ENCODE results near the gene SIK1. TPM values are rescaled to one million over a fixed set of nuclear protein-coding genes. Genes with fewer than 3 reads are reported as not detected.

SIK1 gene
- polyA plus RNA-seq, 1 donor from 2014 or later = 2.5 TPM

DNA sequence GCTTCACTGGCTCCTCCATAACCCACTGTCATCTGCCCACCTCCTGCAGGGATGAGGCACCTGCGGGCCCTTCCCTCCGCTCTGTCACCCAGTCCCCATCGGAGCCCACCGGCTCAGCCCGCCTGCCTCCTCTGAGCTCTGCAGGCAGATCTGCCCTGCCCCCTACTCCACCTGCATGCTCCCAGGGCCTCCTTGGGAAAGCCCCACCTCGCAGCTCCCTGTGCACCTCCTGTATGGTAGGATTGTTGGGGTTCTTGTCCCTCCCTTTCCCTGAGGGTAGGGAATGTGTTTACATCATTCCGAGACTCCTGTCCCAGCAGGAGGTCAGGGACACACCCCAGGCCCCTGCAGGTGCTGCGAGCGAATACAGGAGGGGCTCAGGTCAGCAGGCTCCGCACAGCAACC, 50.5 kb downstream of the SIK1 start:
- H3K4me1 Mint-ChIP-seq = peaks cover under 1 to 3% (median 2%) of the 10 kb centered on the region in 3 donors
- no peaks in the 10 kb centered on the region for H3K9me3 Mint-ChIP-seq
- peak overlapping the region in 2 of 3 donors; percentile 39 to 76 for H3K27ac Mint-ChIP-seq
- H3K4me3 Mint-ChIP-seq = peak overlapping the region in 1 of 4 donors; percentile 41
- H3K36me3 Mint-ChIP-seq = no peaks in the 10 kb centered on the region
- no peaks in the 10 kb centered on the region for H3K27me3 Mint-ChIP-seq

DNA sequence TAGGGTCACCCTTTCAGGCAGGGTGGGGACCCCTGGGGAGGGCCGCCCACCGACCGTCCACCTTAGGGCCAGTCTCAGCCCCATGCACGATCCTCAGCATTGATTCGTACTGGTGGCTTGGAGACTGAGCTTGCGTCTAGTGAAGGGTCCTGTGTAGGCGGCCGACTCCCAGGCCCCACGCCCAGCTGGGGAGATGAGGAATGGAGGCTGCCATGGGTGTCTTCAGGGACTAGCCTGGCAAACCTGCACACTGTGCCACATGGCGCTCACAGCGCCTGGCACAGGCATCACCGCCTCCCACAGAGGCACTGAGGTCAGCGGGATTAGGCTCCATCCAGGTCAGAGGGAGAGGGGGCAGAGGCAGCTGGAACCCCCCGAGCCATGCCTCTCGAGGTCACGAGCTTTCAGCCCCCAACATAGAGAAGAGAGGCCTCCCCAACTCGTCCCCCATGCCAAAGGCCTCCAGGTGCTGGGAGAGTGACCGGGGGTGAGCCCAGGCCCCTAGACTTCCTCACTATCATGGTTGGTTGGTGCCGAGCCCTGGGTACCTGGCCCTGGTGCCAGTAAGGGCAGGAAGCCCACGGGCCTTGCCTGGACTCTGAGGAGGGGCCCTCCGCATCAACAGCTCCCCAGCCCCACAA, 51.0 kb downstream of the SIK1 start:
- H3K36me3 Mint-ChIP-seq = no peaks in the 10 kb centered on the region
- H3K9me3 Mint-ChIP-seq = no peaks in the 10 kb centered on the region
- no peaks in the 10 kb centered on the region for H3K27me3 Mint-ChIP-seq
- peak overlapping the region in 2 of 3 donors; percentile 39 to 76 for H3K27ac Mint-ChIP-seq
- H3K4me3 Mint-ChIP-seq = no peak overlapping the region
- peaks cover 4 to 7% (median 6%) of the 10 kb centered on the region in 3 donors for H3K4me1 Mint-ChIP-seq

DNA sequence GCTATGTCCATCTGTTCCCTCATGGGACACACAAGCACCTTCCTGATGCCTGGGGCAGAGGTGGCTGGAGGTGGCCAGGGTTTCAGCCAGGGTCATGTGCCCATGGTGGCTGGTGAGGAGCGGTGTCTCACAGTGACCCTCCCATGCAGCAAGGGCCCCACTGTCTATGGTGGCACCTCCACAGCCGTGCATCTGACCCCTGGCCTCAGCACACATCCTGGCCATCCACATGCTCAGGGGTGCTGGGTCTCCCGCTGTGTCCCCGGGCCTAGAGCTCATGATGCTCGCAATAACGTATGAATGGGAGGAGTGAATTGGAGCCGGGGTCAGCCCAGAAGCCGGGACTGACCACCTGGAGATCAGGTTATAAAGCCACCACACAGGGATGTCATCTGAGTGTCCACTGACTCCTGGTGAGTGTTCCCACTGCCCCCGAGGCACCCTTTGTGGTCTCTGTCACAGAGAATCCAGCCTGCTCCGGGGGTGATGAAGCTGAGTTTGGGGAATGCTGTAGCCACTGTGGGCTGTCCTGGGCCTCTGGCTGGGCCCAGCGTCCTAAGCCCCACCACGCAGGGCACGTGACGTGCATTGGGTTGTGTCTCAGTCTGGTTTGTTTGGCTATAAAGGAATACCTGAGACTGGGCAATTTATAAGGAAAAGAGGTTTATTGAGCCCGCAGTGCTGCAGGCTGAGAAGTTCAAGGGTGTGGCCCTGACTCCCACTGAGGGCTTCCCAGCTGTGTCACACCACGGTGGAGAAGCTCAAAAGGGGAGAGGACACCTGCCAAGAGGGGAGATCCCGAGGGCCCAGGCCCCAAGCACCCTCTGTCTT, 51.7 kb downstream of the SIK1 start:
- Mint-ChIP-seq H3K4me1 (peaks cover 10 to 13% (median 13%) of the 10 kb centered on the region in 3 donors), H3K9me3 (no peaks in the 10 kb centered on the region), H3K36me3 (no peaks in the 10 kb centered on the region), H3K4me3 (no peak overlapping the region), H3K27me3 (no peaks in the 10 kb centered on the region), H3K27ac (no peak overlapping the region)

DNA sequence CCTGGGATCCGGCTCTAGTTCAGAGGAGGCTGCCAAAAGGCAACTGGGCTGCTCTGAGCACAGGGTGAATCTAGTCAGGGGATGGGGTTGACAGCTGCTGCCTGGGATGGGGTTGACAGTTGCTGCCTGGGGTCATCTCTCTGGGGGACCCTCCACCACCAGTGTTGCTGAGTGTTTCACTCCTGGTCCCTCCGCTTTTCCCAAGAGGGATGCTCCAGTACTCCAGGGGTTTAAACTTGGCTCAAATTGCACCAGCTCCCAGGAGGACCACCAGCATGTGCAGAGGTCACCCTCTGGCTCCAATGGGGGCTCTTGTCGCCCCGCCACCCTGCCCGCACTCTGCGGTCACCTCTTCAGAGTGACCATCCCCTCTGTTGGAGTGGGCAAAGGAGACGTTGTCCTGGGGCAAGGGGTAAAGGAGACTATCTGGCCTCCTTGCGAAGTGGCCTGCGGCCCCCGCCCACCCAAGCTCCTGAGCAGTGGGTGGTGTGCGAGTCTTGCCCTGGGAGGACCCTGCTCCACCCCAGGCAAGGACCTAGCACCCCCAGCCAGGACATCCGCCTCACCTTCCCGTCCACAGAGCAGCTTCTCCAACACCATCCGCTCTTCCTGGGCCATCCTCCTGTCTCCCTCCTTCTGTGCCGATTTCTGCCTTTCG, 52.6 kb downstream of the SIK1 start:
- H3K9me3 Mint-ChIP-seq = no peaks in the 10 kb centered on the region
- no peaks in the 10 kb centered on the region for H3K36me3 Mint-ChIP-seq
- no peak overlapping the region for H3K4me3 Mint-ChIP-seq
- H3K4me1 Mint-ChIP-seq = peaks cover 14 to 19% (median 17%) of the 10 kb centered on the region in 3 donors
- H3K27ac Mint-ChIP-seq = no peak overlapping the region
- no peaks in the 10 kb centered on the region for H3K27me3 Mint-ChIP-seq

DNA sequence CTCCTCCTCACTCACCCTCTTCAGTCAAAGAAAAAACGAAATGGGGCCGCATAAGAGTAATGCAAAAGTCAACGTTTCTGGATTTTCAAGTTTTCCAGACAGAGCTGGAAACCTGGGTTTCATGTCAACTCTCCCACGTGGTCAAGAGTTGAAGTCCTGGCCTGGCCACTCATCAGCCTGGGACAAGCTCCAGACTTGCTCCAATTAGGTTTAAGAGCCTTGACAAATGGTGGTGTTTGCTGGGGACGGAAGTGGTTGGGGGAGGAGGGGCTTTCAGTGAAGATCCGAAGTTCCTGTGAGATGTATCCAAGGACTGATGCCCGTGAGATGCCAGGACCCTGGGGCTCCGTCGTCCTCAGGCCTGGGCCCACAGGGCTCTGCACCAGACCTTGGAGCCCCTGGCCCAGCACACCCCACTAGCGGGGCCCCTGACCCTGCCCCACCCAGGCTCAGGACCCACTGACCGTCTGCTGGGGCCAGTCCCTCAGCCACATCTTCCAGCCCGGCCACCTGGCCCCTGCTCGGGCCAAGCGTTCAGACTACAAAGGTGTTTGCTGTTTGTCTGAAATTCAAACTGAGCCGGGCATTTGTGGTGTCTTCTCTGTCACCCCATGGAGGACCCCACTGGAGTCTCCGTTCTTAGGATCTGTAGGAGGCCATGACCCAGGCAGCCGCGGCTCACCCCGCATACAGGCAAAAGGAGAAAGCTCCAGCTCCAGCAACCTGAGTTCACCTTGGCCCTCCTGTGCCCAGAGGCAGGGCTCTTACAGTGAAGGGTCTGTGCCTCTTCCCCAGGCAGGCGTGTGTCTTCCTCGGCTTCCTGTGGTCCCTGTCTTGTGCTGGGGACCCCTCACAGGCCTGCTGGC, 53.3 kb downstream of the SIK1 start:
- H3K27ac Mint-ChIP-seq = peak overlapping the region in 1 of 3 donors; percentile 19
- no peaks in the 10 kb centered on the region for H3K27me3 Mint-ChIP-seq
- H3K9me3 Mint-ChIP-seq = no peaks in the 10 kb centered on the region
- H3K4me1 Mint-ChIP-seq = peaks cover 17 to 25% (median 19%) of the 10 kb centered on the region in 3 donors
- H3K36me3 Mint-ChIP-seq = no peaks in the 10 kb centered on the region
- peak overlapping the region in 1 of 4 donors; percentile 8 for H3K4me3 Mint-ChIP-seq

DNA sequence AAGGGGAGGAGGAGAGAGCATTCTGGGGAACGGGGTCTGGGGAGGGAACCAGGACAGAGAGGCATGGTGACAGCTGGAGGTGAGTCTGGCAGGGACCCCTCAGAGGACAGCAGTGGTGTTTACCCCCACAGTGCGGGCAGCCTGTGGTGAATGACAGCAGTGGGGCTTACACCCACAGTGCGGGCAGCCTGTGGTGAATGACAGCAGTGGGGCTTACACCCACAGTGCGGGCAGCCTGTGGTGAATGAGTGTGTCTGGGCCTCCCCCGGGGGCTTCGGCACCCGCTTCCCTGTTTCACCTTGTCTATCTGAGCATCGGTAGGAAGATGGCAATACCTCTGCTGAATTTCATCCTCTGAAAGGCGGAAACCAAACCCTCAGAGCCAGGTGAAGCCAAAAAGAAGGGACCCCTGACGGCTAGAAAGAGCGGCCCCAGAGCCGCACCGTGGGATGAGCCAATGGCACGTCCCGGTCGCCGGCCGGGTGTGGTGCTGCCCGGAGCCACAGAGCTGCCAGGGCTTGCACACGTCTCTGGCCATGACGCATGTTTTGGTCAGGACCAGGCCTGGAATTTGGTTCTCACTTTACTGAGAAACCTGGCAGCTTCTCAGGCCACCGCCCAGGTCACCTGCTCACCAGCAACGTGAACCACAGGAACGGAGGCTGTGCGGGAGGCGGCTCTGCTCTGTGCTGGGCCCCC, 54.1 kb downstream of the SIK1 start:
- Mint-ChIP-seq H3K36me3 (no peaks in the 10 kb centered on the region), H3K9me3 (no peaks in the 10 kb centered on the region), H3K27me3 (no peaks in the 10 kb centered on the region), H3K4me1 (peaks cover 17 to 28% (median 22%) of the 10 kb centered on the region in 3 donors), H3K4me3 (no peak overlapping the region), H3K27ac (peak overlapping the region; percentile 47 to 73 (median 53))

DNA sequence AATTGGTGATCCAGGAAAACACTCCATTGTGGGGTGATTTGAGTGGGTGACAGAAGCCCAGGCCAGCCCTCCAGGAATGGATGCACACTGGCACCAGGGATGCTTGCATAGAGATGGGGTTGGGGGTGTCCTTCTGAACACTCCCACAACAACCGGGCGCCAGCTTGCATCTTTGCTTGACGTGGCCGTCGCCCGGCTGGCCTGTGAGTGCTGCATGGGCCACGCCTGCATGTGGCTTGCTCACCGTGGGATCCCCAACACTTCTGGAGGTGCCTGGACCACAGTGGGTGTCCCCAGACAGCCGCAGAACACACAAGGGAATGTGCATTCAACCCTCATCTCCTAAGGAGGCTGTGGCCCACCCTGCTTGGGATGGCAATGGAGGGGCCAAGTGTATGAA, 55.1 kb downstream of the SIK1 start:
- Mint-ChIP-seq H3K4me3 (no peak overlapping the region), H3K36me3 (no peaks in the 10 kb centered on the region), H3K4me1 (peaks cover 17 to 31% (median 22%) of the 10 kb centered on the region in 3 donors), H3K9me3 (no peaks in the 10 kb centered on the region), H3K27me3 (no peaks in the 10 kb centered on the region), H3K27ac (peak overlapping the region in 2 of 3 donors; percentile 92 to 93)

DNA sequence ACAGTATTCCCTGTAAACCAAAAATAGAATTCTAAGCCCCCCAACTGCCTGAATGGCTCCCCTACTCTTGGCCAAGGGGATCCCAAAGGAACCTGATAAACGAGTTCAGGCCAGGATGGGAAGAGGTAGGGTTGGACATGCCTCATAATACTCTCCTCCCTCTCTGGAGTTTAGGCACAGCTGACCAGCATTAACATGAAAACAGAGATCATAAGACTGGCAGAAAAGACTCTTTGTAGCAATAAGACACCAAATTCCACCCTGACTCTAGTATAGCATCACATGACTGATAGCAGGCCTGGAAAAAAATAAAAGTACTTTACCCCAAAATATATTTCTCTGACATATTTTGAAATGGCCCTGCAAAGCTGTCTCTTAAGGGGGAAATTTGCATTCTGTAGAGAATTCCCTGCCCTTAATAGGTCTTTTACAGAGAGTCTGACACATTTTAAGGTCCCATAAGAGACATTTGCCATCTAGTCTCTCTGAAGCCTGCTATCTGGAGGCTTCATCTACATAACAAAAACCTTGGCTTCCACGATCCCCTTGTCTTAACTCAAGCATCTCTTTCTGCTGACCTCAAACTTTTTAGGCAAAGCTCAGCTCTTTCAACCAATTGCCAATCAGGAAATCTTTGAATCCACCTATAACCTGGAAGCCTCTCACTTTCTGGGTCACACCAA, 55.9 kb downstream of the SIK1 start:
- H3K27me3 Mint-ChIP-seq = peaks cover 1% of the 10 kb centered on the region
- H3K36me3 Mint-ChIP-seq = no peaks in the 10 kb centered on the region
- H3K27ac Mint-ChIP-seq = peak overlapping the region; percentile 88 to 93 (median 92)
- no peaks in the 10 kb centered on the region for H3K9me3 Mint-ChIP-seq
- H3K4me3 Mint-ChIP-seq = peak overlapping the region in 2 of 4 donors; percentile 46 to 83
- peaks cover 17 to 31% (median 22%) of the 10 kb centered on the region in 3 donors for H3K4me1 Mint-ChIP-seq

DNA sequence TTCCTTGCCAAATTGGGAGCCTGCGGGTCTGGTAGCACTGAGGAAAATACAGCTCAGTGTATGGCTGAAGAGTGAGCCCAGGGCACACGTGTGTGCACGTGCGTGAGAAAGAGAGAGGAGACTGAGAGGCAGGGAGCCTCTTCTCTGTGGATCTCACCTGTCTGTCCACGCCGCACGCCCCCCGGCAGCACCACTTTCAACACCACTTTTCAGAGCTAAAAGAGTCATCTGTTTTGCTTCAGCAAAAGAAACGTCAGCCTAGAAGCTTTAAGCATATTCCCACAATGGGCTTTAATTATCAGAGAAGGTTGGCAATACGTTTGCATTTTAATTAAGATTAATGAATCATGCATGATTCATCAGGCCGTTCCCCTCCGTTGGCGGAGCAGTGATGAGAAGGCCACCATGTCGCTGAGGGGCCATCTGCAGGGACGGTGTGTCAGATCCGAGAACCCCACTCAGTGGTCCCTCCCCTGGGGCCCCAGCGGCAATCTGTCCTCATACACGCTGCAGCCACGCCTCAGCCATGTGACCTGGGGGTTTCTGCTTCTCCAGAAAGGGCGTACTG, 56.8 kb downstream of the SIK1 start:
- Mint-ChIP-seq H3K9me3 (no peaks in the 10 kb centered on the region), H3K27ac (peak overlapping the region; percentile 88 to 93 (median 92)), H3K27me3 (peaks cover 3% of the 10 kb centered on the region), H3K36me3 (no peaks in the 10 kb centered on the region), H3K4me1 (peaks cover 17 to 31% (median 22%) of the 10 kb centered on the region in 3 donors), H3K4me3 (peak overlapping the region; percentile 46 to 83 (median 71))

DNA sequence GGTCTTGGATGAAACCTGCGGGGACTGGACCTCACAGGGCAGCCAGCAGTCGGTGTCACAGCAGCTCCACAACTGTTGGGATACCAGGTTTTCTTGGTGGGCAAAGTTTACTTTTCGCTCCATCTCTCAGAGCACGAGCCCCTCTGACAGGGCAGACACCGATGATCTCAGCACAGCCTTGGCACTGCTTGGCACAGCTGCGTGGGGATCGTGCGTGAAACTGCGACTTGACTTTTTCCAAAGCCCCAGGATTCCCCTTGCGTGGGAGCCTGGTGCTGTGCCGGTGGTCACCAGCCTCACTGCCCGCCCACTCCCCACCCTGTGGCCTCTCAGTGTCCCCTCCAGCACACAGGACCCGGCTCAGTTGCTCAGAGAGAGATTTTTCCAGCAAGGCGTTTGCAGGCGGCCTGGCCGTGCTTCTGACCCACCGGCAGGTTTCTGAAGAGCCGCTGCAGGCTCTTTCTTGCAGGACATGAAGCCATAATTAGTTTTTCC, 57.3 kb downstream of the SIK1 start:
- Mint-ChIP-seq H3K36me3 (no peaks in the 10 kb centered on the region), H3K27me3 (peaks cover 3% of the 10 kb centered on the region), H3K4me3 (peak overlapping the region in 2 of 4 donors; percentile 69 to 73), H3K27ac (peak overlapping the region; percentile 88 to 93 (median 92)), H3K9me3 (no peaks in the 10 kb centered on the region), H3K4me1 (peaks cover 17 to 31% (median 24%) of the 10 kb centered on the region in 3 donors)

DNA sequence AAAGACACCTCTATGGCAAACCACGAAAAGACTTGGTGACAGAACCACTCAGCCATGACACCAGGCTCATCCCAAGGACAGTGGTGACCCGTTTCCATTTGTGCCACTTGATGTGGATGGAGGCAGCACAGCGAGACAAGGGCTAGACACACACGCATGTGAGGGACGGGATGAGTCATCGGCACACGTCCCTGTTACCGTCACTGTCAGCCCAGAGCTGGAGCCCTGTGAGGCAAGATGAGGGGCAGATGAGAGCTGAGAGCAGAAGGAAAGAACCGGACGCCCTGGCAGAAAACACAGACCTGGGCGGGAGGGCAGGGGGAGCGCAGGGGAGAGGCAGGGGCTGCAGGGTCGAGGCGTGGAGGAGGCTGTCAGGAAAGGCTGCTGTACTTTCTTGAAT, 57.8 kb downstream of the SIK1 start:
- Mint-ChIP-seq H3K27ac (peak overlapping the region; percentile 53 to 93 (median 61)), H3K4me3 (peak overlapping the region in 3 of 4 donors; percentile 29 to 86 (median 63)), H3K27me3 (peaks cover 3% of the 10 kb centered on the region), H3K4me1 (peaks cover 17 to 31% (median 24%) of the 10 kb centered on the region in 3 donors), H3K36me3 (no peaks in the 10 kb centered on the region), H3K9me3 (no peaks in the 10 kb centered on the region)

DNA sequence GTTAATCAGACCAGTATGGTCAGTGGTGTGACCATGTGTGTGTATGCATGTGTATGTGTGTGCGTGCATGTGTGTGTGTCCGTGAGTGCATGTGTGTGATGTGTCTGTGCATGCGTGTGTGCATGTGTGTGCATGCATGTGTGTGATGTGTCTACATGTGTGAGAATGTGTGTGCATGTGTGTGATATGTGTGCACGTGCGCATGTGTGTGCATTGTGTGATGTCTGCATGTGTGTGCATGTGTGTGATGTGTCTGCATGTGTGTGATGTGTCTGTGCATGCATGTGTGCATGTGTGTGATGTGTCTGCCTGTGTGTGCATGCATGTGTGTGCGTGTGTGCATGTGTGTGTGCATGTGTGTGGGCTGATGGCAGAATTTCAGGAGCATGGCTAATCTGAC, 58.2 kb downstream of the SIK1 start:
- peak overlapping the region in 1 of 4 donors; percentile 34 for H3K4me3 Mint-ChIP-seq
- H3K27me3 Mint-ChIP-seq = peaks cover 3% of the 10 kb centered on the region
- H3K36me3 Mint-ChIP-seq = no peaks in the 10 kb centered on the region
- H3K9me3 Mint-ChIP-seq = no peaks in the 10 kb centered on the region
- peak overlapping the region; percentile 53 to 93 (median 61) for H3K27ac Mint-ChIP-seq
- peaks cover 17 to 31% (median 24%) of the 10 kb centered on the region in 3 donors for H3K4me1 Mint-ChIP-seq

DNA sequence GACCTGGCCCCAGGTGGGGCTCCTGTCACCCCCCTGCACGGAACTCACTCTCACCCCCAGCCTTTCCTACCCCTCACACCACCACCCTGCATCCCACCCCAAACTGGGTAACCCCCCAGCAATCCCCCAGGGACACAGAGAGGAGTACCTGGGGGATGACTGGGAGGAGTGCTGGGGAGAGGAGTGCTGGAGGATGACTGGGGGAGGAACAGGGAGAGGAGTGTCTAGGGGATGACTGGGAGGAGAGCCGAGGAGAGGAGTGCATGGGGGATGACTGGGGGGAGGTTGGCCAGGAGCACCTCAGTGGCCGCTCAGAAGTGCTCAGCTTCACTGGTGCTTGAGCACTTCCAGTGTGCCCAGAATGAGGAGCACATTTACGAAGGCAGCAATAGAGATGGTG, 59.1 kb downstream of the SIK1 start:
- peaks cover 17 to 34% (median 27%) of the 10 kb centered on the region in 3 donors for H3K4me1 Mint-ChIP-seq
- H3K36me3 Mint-ChIP-seq = no peaks in the 10 kb centered on the region
- H3K9me3 Mint-ChIP-seq = no peaks in the 10 kb centered on the region
- peaks cover 3% of the 10 kb centered on the region for H3K27me3 Mint-ChIP-seq
- H3K4me3 Mint-ChIP-seq = peak overlapping the region in 1 of 4 donors; percentile 41
- H3K27ac Mint-ChIP-seq = no peak overlapping the region
